Smooth muscle cell (in vitro differentiated cells): Measurements from ENCODE around the gene LIMD2. TPM values are rescaled to one million over a fixed set of nuclear protein-coding genes. Genes with fewer than 3 reads are reported as not detected.

Experiments
- DNase-seq: peaks from one replicate; lab custom pipeline; 2025; ENCODE audit not compliant: unreplicated experiment; lab: John Stamatoyannopoulos, UW
- H2AFZ ChIP-seq: fragments of 200-600 bp; sonication (generic); 2 replicates; pipeline ENCODE4 v1.6.0; 2016; ENCODE audit warnings: antibody characterized with exemption, low read depth, mild to moderate bottlenecking
- H3F3A ChIP-seq: fragments of 200-600 bp; sonication (generic); 2 replicates; pipeline ENCODE4 v1.6.0; 2017; ENCODE audit warnings: antibody characterized with exemption, low read depth
- H3K27ac ChIP-seq: fragments of 200-600 bp; sonication (generic); 2 replicates; pipeline ENCODE4 v1.5.1; 2016; ENCODE audit warnings: low read depth, mild to moderate bottlenecking
- H3K27me3 ChIP-seq: fragments of 200-600 bp; sonication (generic); 2 replicates; pipeline ENCODE4 v1.6.1; 2016; ENCODE audit warnings: low read depth, mild to moderate bottlenecking
- H3K36me3 ChIP-seq: fragments of 200-600 bp; sonication (generic); 2 replicates; pipeline ENCODE4 v1.5.1; 2016; ENCODE audit warnings: low read depth
- H3K4me1 ChIP-seq: fragments of 200-600 bp; sonication (generic); 2 replicates; pipeline ENCODE4 v1.5.1; 2016; ENCODE audit warnings: low read depth
- H3K4me2 ChIP-seq: fragments of 200-600 bp; sonication (generic); 2 replicates; pipeline ENCODE4 v1.6.0; 2016; ENCODE audit warnings: mild to moderate bottlenecking
- H3K4me3 ChIP-seq: fragments of 200-600 bp; sonication (generic); 2 replicates; pipeline ENCODE4 v1.5.1; 2016; ENCODE audit warnings: mild to moderate bottlenecking
- H3K79me2 ChIP-seq: fragments of 200-600 bp; sonication (generic); 2 replicates; pipeline ENCODE4 v1.6.0; 2016; ENCODE audit warnings: low read depth, mild to moderate bottlenecking
- H3K9ac ChIP-seq: fragments of 200-600 bp; sonication (generic); 2 replicates; pipeline ENCODE4 v1.6.0; 2016; ENCODE audit warnings: low read depth
- H3K9me3 ChIP-seq: fragments of 200-600 bp; sonication (generic); replicated peaks from 2 replicates; pipeline ENCODE4 v1.5.1; 2016; ENCODE audit warnings: low read depth
- H4K20me1 ChIP-seq: fragments of 200-600 bp; sonication (generic); 2 replicates; pipeline ENCODE4 v1.6.0; 2016; ENCODE audit warnings: low read depth
- CTCF ChIP-seq: fragments of 200-600 bp; sonication (generic); IDR thresholded peaks from 2 replicates; pipeline ENCODE4 v1.5.1; 2017; ENCODE audit warnings: borderline replicate concordance, mild to moderate bottlenecking, antibody characterized with exemption; ENCODE audit not compliant: insufficient read depth, poor library complexity, severe bottlenecking
- WGBS: methylation state at CpG from one replicate; pipeline ENCODE4 v1.1.7; 2016; ENCODE audit warnings: low lambda C conversion rate; 5-methylcytosine and 5-hydroxymethylcytosine counted together
- polyA plus RNA-seq: library from polyadenylated mRNA; unstranded; fragments of >200 nt; fragmentation: Nextera tagmentation; extraction: Ambion mirVana; gene quantifications from 2 replicates; pipeline ENCODE4 v1.2.1, GENCODE V29; 2016
- total RNA-seq: library from RNA; depleted of rRNA; stranded (reverse); fragments of >200 nt; gene quantifications from 2 replicates; pipeline ENCODE4 v1.2.3, GENCODE V29; 2014

The LIMD2 gene
- total and polyA plus RNA-seq, 2 experiments from 2014 or later: 40.7 to 124 TPM

- Histone ChIP-seq H3K27me3 (no peaks in the 10 kb centered on the region), H3K4me3 (no peak overlapping the region), H3K79me2 (no peaks in the 10 kb centered on the region), H3K9ac (no peak overlapping the region), H3K4me1 (no peaks in the 10 kb centered on the region), H2AFZ (no peak overlapping the region), H3F3A (no peaks in the 10 kb centered on the region), H3K9me3 (no peaks in the 10 kb centered on the region), H3K36me3 (peaks cover 3% of the 10 kb centered on the region), H3K4me2 (no peak overlapping the region), H4K20me1 (peaks cover 22% of the 10 kb centered on the region), H3K27ac (no peak overlapping the region)
- WGBS: 50% methylated on average over 4 of the region's 4 CpGs
- no peak for TF ChIP-seq CTCF
- DNase-seq: no peak
Measured at GRCh38 chr17:63647065-63647725, 52.7 kb downstream of the LIMD2 start.

GRCh38 chr17:63646488-63646806, 53.5 kb downstream of the LIMD2 start:
- Histone ChIP-seq H3K27me3 (no peaks in the 10 kb centered on the region), H2AFZ (no peak overlapping the region), H3K79me2 (no peaks in the 10 kb centered on the region), H3K4me1 (no peaks in the 10 kb centered on the region), H4K20me1 (peaks cover 22% of the 10 kb centered on the region), H3K27ac (no peak overlapping the region), H3K9ac (no peak overlapping the region), H3F3A (no peaks in the 10 kb centered on the region), H3K4me3 (no peak overlapping the region), H3K36me3 (peaks cover 3% of the 10 kb centered on the region), H3K4me2 (no peak overlapping the region), H3K9me3 (no peaks in the 10 kb centered on the region)
- no peak for DNase-seq
- 94% methylated on average over 1 of the region's 1 CpG for WGBS
- no peak for TF ChIP-seq CTCF

Other genes with a start within 250 kb of the LIMD2 start
- gene ACE, start 223.1 kb downstream of the LIMD2 start, total RNA-seq: 0.94 and 1.5 TPM in 2 replicates
- 0.48 and 2.0 TPM in 2 replicates for gene ACE, start 223.1 kb downstream of the LIMD2 start, polyA plus RNA-seq
- gene KCNH6, start 176.8 kb downstream of the LIMD2 start, total RNA-seq: not detected in 2 replicates
- 0.48 TPM in 1 of 2 replicates, not detected in the other for gene KCNH6, start 176.8 kb downstream of the LIMD2 start, polyA plus RNA-seq
- gene DCAF7, start 149.6 kb downstream of the LIMD2 start, total RNA-seq: 29.8 and 36.8 TPM in 2 replicates
- 48.5 and 50.2 TPM in 2 replicates for gene DCAF7, start 149.6 kb downstream of the LIMD2 start, polyA plus RNA-seq
- gene TACO1, start 99.2 kb downstream of the LIMD2 start, total RNA-seq: 9.6 and 12.7 TPM in 2 replicates
- gene TACO1, start 99.2 kb downstream of the LIMD2 start, polyA plus RNA-seq: 25.1 and 32.3 TPM in 2 replicates
- 16.0 and 17.3 TPM in 2 replicates for gene MAP3K3, start 77.7 kb downstream of the LIMD2 start, total RNA-seq
- 23.6 and 23.8 TPM in 2 replicates for gene MAP3K3, start 77.7 kb downstream of the LIMD2 start, polyA plus RNA-seq
- gene STRADA, start 41.7 kb upstream of the LIMD2 start, total RNA-seq: 13.6 and 18.7 TPM in 2 replicates
- 26.8 and 27.7 TPM in 2 replicates for gene STRADA, start 41.7 kb upstream of the LIMD2 start, polyA plus RNA-seq
- gene CCDC47, start 73.5 kb upstream of the LIMD2 start, total RNA-seq: 50.6 and 63.4 TPM in 2 replicates
- 47.7 and 60.6 TPM in 2 replicates for gene CCDC47, start 73.5 kb upstream of the LIMD2 start, polyA plus RNA-seq
- 80.1 and 80.5 TPM in 2 replicates for gene DDX42, start 74.0 kb upstream of the LIMD2 start, total RNA-seq
- 30.1 and 31.7 TPM in 2 replicates for gene DDX42, start 74.0 kb upstream of the LIMD2 start, polyA plus RNA-seq
- 32.3 and 46.2 TPM in 2 replicates for gene PSMC5, start 127.3 kb upstream of the LIMD2 start, total RNA-seq
- 132 and 153 TPM in 2 replicates for gene PSMC5, start 127.3 kb upstream of the LIMD2 start, polyA plus RNA-seq
- 32.5 and 46.8 TPM in 2 replicates for gene FTSJ3, start 127.5 kb upstream of the LIMD2 start, total RNA-seq
- gene FTSJ3, start 127.5 kb upstream of the LIMD2 start, polyA plus RNA-seq: 21.9 and 24.8 TPM in 2 replicates
- 41.6 and 43.7 TPM in 2 replicates for gene SMARCD2, start 142.6 kb upstream of the LIMD2 start, total RNA-seq
- gene SMARCD2, start 142.6 kb upstream of the LIMD2 start, polyA plus RNA-seq: 41.9 and 58.6 TPM in 2 replicates
- gene CSH2, start 173.6 kb upstream of the LIMD2 start, total RNA-seq: not detected in 2 replicates
- not detected in 2 replicates for gene CSH2, start 173.6 kb upstream of the LIMD2 start, polyA plus RNA-seq
- gene GH2, start 181.8 kb upstream of the LIMD2 start, total RNA-seq: not detected in 2 replicates
- gene GH2, start 181.8 kb upstream of the LIMD2 start, polyA plus RNA-seq: not detected in 2 replicates
- not detected in 2 replicates for gene CSH1, start 196.4 kb upstream of the LIMD2 start, total RNA-seq
- not detected in 2 replicates for gene CSH1, start 196.4 kb upstream of the LIMD2 start, polyA plus RNA-seq
- gene CSHL1, start 211.1 kb upstream of the LIMD2 start, total RNA-seq: not detected in 2 replicates
- gene CSHL1, start 211.1 kb upstream of the LIMD2 start, polyA plus RNA-seq: not detected in 2 replicates
- not detected in 2 replicates for gene GH1, start 218.7 kb upstream of the LIMD2 start, total RNA-seq
- gene GH1, start 218.7 kb upstream of the LIMD2 start, polyA plus RNA-seq: not detected in 2 replicates
- not detected in 2 replicates for gene CD79B, start 232.2 kb upstream of the LIMD2 start, total RNA-seq
- gene CD79B, start 232.2 kb upstream of the LIMD2 start, polyA plus RNA-seq: not detected in 2 replicates